CD4-positive, alpha-beta T cell treated with Interleukin-4 for 4 hours (primary cell): ENCODE results near the gene CCDC40.

ENCODE experiments used
- DNase-seq: peaks from one replicate; pipeline ENCODE4 v3.0.0-alpha.2; 2020

Gene CCDC40

GRCh38 chr17:80147035-80147822 is 110.8 kb downstream of the CCDC40 start, which contains the start of gene EIF4A3:
Gene EIF4A3, minus strand, starts transcription at chr17:80147128. Its CDS starts 167 bp downstream, at chr17:80146961.
- peak; percentile 98 for DNase-seq
